ENCODE results near the gene MYB.

MYB gene

GRCh38 chr6:135213616-135214015, 32.5 kb downstream of the MYB start:
- no peak overlapping the region for H3K9ac ChIP-seq
- peaks cover 2% of the 10 kb centered on the region for H3K4me1 ChIP-seq
- H3K27me3 ChIP-seq (ENCODE audit: control insufficient read depth, insufficient read depth, low read length): no peaks in the 10 kb centered on the region
- no peaks in the 10 kb centered on the region for H3K9me3 ChIP-seq (ENCODE audit: control insufficient read depth, low read length)
- no peak for TF ChIP-seq CTCF (IDR thresholded peaks at IDR 0.05)
- no peaks in the 10 kb centered on the region for H3K36me3 ChIP-seq (ENCODE audit: control insufficient read depth, insufficient read depth, low read length)
- H3K4me3 ChIP-seq (ENCODE audit: low read depth, low read length): no peak overlapping the region
- H3K4me2 ChIP-seq (ENCODE audit: low read length): no peak overlapping the region
- H2AFZ ChIP-seq: no peak overlapping the region
- no peak overlapping the region for H3K27ac ChIP-seq
- H3K79me2 ChIP-seq: no peaks in the 10 kb centered on the region

GRCh38 chr6:135215160-135215559, 34.1 kb downstream of the MYB start:
- Histone ChIP-seq H3K27ac (no peak overlapping the region), H3K4me1 (peaks cover 2% of the 10 kb centered on the region), H3K9ac (no peak overlapping the region), H3K27me3 (ENCODE audit: control insufficient read depth, insufficient read depth, low read length) (no peaks in the 10 kb centered on the region), H2AFZ (no peak overlapping the region), H3K4me3 (ENCODE audit: low read depth, low read length) (no peak overlapping the region), H3K36me3 (ENCODE audit: control insufficient read depth, insufficient read depth, low read length) (no peaks in the 10 kb centered on the region), H3K4me2 (ENCODE audit: low read length) (no peak overlapping the region), H3K79me2 (no peaks in the 10 kb centered on the region), H3K9me3 (ENCODE audit: control insufficient read depth, low read length) (no peaks in the 10 kb centered on the region)
- no peak for TF ChIP-seq CTCF (IDR thresholded peaks at IDR 0.05)

- Histone ChIP-seq H3K4me1 (peaks cover 2% of the 10 kb centered on the region), H3K9me3 (ENCODE audit: control insufficient read depth, low read length) (no peaks in the 10 kb centered on the region), H3K27ac (no peak overlapping the region), H2AFZ (no peak overlapping the region), H3K4me3 (ENCODE audit: low read depth, low read length) (no peak overlapping the region), H3K36me3 (ENCODE audit: control insufficient read depth, insufficient read depth, low read length) (no peaks in the 10 kb centered on the region), H3K4me2 (ENCODE audit: low read length) (no peak overlapping the region), H3K27me3 (ENCODE audit: control insufficient read depth, insufficient read depth, low read length) (no peaks in the 10 kb centered on the region), H3K79me2 (no peaks in the 10 kb centered on the region), H3K9ac (no peak overlapping the region)
- no peak for TF ChIP-seq CTCF (IDR thresholded peaks at IDR 0.05)
These were observed 34.5 kb downstream of the MYB start for GRCh38 chr6:135215563-135215962.

GRCh38 chr6:135217663-135218062, 36.6 kb downstream of the MYB start:
- Histone ChIP-seq H3K79me2 (no peaks in the 10 kb centered on the region), H3K27me3 (ENCODE audit: control insufficient read depth, insufficient read depth, low read length) (no peaks in the 10 kb centered on the region), H2AFZ (no peak overlapping the region), H3K36me3 (ENCODE audit: control insufficient read depth, insufficient read depth, low read length) (no peaks in the 10 kb centered on the region), H3K9ac (no peak overlapping the region), H3K4me3 (ENCODE audit: low read depth, low read length) (no peak overlapping the region), H3K9me3 (ENCODE audit: control insufficient read depth, low read length) (no peaks in the 10 kb centered on the region), H3K4me2 (ENCODE audit: low read length) (no peak overlapping the region), H3K27ac (no peak overlapping the region), H3K4me1 (no peaks in the 10 kb centered on the region)
- no peak for TF ChIP-seq CTCF (IDR thresholded peaks at IDR 0.05)

- H3K27ac ChIP-seq: no peak overlapping the region
- no peaks in the 10 kb centered on the region for H3K4me1 ChIP-seq
- no peaks in the 10 kb centered on the region for H3K36me3 ChIP-seq (ENCODE audit: control insufficient read depth, insufficient read depth, low read length)
- H3K4me3 ChIP-seq (ENCODE audit: low read depth, low read length): no peak overlapping the region
- no peak overlapping the region for H3K4me2 ChIP-seq (ENCODE audit: low read length)
- H3K9me3 ChIP-seq (ENCODE audit: control insufficient read depth, low read length): no peaks in the 10 kb centered on the region
- no peak overlapping the region for H3K9ac ChIP-seq
- no peaks in the 10 kb centered on the region for H3K79me2 ChIP-seq
- no peak for TF ChIP-seq CTCF (IDR thresholded peaks at IDR 0.05)
- no peaks in the 10 kb centered on the region for H3K27me3 ChIP-seq (ENCODE audit: control insufficient read depth, insufficient read depth, low read length)
- H2AFZ ChIP-seq: no peak overlapping the region
These were observed 38.2 kb downstream of the MYB start for GRCh38 chr6:135219346-135219745.

Measured in parathyroid adenoma (tissue), 2 donors.